ENCODE measurements around the gene C3orf20.
"Not testable (repeated sequence)": the region's sequence is repeated elsewhere in the genome, so short reads cannot be mapped to it uniquely, and the experiment has no call there.

Gene C3orf20

DNA sequence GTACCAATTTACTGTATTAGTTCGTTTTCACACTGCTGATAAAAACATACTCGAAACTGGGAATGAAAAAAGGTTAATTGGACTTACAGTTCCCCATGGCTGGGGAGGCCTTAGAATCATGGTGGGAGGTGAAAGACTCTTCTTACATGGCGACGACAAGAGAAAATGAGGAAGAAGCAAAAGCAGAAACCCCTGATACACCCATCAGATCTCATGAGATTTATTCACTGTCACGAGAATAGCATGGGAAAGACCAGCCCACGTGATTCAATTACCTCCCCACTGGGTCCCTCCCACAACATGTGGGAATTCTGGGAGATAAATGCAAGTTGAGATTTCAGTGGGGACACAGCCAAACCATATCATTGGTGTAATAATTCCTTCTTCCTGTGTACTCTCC lies 69.6 kb downstream of the C3orf20 start:
- FAIRE-seq (no peak), DNase-seq (ENCODE audit: insufficient read length, low spot score) (no peak)

- DNase-seq (ENCODE audit: insufficient read length, low spot score) (no peak), FAIRE-seq (no peak)
These were observed 75.7 kb downstream of the C3orf20 start for GRCh38 chr3:14750650-14751049.

DNA sequence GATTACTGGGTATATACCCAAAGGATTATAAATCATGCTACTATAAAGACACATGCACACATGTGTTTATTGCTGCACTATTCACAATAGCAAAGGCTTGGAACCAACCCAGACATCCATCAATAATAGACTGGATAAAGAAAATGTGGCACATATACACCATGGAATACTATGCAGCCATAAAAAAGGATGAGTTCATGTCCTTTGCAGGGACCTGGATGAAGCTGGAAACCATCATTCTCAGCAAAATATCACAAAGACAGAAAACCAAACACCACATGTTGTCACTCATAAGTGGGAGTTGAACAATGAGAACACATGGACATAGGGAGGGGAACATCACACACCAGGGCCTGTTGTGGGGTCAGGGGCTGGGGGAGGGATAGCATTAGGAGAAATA lies 78.0 kb downstream of the C3orf20 start:
- DNase-seq (ENCODE audit: insufficient read length, low spot score); FAIRE-seq: not testable (repeated sequence)

DNA sequence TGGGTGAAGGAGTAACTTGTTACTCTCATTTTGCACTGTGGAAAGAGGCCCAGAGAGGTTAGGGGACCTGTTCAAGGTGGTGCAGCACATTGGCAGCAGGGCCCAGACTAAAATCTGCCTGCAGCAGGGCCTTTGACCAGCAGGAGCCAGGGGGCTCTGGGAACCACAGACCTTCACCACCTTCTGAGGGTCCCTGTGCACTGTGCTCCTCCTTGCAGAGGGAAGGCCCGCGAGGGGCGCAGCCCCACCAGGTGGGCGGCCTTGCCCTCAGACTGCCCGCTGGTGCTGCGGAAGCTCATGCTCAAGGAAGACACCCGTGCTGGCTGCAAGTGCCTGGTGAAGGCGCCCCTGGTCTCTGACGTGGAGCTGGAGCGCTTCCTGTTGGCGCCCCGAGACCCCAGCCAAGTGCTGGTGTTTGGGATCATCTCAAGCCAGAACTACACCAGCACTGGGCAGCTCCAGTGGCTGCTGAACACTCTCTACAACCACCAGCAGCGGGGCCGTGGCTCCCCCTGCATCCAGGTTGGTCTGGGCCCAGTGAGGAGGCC lies 82.3 kb downstream of the C3orf20 start:
- FAIRE-seq (no peak), DNase-seq (ENCODE audit: insufficient read length, low spot score) (no peak)

GRCh38 chr3:14758297-14758696 lies 83.4 kb downstream of the C3orf20 start:
- FAIRE-seq (no peak), DNase-seq (ENCODE audit: insufficient read length, low spot score) (no peak)

- no peak for DNase-seq (ENCODE audit: insufficient read length, low spot score)
- FAIRE-seq, result no peak
These were observed 84.0 kb downstream of the C3orf20 start for GRCh38 chr3:14758959-14759358.

GRCh38 chr3:14760185-14760584 lies 85.2 kb downstream of the C3orf20 start:
- FAIRE-seq, result no peak
- DNase-seq (ENCODE audit: insufficient read length, low spot score), result no peak

- FAIRE-seq (no peak), DNase-seq (ENCODE audit: insufficient read length, low spot score) (no peak)
These were observed 86.3 kb downstream of the C3orf20 start for GRCh38 chr3:14761121-14761672.

GRCh38 chr3:14761866-14762265 lies 86.9 kb downstream of the C3orf20 start:
- FAIRE-seq (no peak), DNase-seq (ENCODE audit: insufficient read length, low spot score) (no peak)

- DNase-seq (ENCODE audit: insufficient read length, low spot score), result no peak
- no peak for FAIRE-seq
These were observed 87.8 kb downstream of the C3orf20 start for GRCh38 chr3:14762701-14763100.

DNA sequence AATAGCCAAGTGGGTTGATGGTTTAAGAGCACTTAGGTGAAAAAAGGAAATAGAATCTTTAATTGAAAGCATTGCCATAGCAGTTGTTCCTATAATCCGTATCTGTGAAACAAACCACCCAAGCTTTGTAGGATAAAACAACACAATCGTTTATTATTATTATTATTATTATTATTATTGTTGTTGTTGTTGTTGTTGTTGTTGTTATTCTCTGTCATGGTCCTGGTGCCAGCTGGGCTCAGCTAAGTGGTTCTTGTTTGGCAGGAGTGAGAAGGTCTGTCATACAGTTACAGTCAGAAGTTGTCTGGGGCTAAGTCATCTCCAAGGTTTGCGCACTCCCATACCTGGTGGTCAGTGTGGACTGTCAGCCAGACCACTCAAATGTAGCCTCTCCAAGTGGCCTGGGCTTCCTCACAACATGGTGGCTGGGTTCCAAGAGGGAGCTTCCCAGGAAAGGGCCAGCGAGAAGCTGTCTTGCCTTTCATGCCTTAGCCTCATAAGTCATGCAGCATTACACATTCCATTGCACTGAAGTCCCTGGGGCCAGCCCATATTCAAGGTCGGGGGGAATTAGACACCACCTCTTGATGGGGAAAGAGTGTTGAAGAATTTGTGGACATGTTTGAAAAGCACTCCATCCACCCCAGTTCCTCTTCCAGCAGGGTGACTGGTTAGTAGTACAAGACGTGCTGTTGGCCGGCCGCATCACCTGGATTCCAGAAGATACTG lies 89.6 kb downstream of the C3orf20 start:
- DNase-seq (ENCODE audit: insufficient read length, low spot score) (no peak), FAIRE-seq (no peak)

GRCh38 chr3:14765060-14765400 lies 90.1 kb downstream of the C3orf20 start:
- FAIRE-seq, result no peak

DNA sequence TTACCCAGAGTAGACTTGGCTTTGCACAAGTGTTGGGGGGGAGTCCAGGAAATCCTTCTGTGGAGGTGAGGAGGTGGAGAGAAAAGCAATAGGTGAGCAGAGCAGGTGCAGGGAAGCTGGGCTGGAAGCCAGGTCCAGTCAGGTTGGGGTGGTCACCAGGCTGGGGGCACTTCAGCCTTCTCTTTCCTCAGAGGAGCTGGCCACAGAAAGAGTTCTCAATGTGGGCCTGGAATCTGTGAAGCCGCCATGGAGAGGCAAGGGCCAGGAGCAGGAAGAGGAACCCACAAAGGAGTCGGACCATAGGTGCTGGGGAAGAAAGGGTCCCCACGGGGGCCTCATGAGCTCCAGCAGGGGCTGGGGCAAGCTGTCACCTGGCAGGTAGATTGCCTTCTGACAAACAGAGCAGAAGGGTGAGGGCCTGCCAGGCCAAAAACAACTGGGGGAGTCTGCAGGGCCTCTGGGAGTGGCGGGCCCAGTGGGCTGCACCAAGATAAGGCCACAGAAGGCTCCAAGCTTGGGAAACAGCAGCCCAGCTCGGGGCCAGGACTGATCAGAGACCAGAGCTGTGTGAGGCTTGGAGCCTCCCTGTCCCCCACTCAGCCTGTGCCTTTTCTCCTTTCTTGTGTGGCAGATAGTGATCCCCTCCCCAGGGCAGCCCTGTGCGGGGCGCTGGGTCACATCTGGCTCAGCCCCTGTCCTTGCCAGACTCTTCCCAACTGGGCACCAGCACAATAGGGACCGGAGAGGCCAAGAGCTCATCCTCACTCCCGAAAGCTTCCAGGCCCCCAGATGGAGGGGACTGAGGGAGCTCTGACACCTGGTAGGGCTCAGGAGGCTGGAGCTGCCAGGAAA lies 90.9 kb downstream of the C3orf20 start:
- FAIRE-seq (no peak), DNase-seq (ENCODE audit: insufficient read length, low spot score) (no peak)

More at GRCh38 chr3:14765060-14765400, 90.1 kb downstream of the C3orf20 start:
- no peak for DNase-seq (ENCODE audit: insufficient read length, low spot score)

- no peak for DNase-seq (ENCODE audit: insufficient read length, low spot score)
- FAIRE-seq, result no peak
These were observed 91.7 kb downstream of the C3orf20 start for GRCh38 chr3:14766428-14767244.

DNA sequence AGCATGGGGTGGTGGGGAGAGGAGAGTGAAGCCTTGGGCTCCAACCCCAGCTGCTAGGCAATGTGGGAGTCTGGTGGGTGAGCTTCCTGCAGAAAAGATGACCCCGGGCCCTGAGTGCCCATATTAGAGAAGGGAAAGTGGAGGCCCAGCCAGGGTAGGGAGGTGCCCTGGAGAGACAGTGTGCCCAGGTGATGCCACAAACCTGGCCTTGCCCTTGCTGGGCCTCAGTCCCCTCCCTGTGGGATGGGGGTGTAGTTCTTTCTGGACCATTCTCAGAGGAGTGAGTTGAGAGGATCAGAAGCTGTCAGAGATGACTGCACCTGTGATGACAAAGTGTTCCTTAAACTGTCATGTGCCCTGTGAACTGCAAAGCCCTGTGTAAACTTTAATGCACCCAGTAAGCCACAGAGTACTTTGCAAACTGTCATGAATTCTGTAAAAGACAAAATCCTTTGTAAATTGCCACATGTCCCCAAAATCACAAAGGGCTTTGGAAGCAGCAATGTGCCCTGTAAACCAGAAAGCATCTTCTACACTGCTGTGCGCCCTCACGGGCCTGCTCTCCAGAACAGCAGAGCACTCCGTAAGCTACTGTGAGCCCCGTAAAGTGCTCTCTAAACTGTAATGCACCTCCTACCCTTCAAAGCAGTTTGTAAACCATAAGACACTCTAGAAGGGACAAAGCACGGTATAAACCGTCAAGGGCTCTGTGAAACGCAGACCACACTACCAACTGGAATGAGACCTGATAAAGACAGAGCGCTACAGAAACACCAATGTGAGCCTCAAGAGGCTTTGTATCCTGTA lies 92.5 kb downstream of the C3orf20 start:
- DNase-seq (ENCODE audit: insufficient read length, low spot score), result no peak
- no peak for FAIRE-seq

GRCh38 chr3:14768182-14768790 lies 93.3 kb downstream of the C3orf20 start:
- no peak for FAIRE-seq
- DNase-seq (ENCODE audit: insufficient read length, low spot score), result no peak

- DNase-seq (ENCODE audit: insufficient read length, low spot score), result no peak
- FAIRE-seq, result no peak
These were observed 93.9 kb downstream of the C3orf20 start for GRCh38 chr3:14768881-14769280.

DNA sequence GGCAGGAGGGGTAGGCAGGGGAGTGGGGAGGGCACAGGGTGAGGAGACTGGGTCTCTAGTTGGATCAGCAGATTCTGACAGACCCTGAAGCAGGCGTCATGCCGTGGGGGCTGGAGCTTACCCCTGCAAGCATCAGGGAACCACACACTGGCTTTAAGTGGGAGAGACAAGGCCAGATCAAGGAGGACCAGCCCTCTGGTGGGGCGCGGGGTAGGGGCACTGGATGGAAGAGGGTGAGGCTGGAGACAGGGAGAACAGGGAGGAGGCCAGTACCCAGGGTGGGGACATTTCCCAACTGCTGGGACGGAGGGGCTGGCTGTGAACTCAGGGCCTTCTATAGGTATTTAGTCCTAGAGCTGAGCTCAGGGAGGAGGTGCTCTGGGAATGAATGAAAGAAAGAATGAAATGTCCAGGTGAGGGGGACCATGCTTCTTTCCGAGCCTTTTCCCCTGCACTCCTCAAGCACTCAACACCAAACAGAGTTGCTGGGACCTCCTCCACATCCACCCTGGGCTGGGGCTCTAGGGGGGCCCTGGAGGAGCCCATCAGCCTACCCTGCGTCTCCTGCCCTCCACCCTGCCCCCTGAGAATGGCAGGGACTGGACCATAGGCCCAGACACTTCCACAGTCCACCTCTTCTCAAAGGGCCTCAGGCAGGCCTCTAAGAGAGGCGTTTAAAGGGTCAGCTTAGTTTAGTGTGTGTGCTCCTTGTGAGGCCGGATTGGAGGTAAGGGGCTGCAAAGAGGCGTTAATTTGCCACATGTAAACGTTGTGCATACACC lies 94.8 kb downstream of the C3orf20 start:
- DNase-seq (ENCODE audit: insufficient read length, low spot score) (no peak), FAIRE-seq (no peak)

DNA sequence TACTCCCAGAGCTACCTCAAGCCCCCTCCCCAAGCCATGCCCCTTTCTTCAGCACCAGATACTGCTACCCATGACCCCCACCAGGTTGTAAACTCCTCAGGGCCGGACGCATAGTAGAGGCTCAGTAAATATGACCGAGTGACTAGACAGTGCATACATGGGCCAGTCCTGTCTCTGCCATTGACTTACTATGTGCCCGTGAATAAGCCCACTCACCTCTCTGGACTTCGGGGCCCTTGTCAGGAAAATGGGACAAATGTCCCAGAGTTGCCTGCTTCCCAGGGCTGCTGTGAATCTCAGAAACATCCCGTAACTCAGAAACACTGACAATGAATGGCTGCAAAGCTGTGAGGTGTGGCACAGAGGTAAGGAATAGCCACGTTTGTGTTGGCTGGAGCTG lies 95.7 kb downstream of the C3orf20 start:
- DNase-seq (ENCODE audit: insufficient read length, low spot score) (no peak), FAIRE-seq (no peak)
